ENCODE data around the gene METTL2B. TPM values are rescaled to one million over a fixed set of nuclear protein-coding genes. Genes with fewer than 3 reads are reported as not detected.

METTL2B gene
- total and polyA plus RNA-seq, 7 donors, result 9.6 to 23.2 (median 18.1) TPM

GRCh38 chr7:128442356-128442755 is 34.2 kb upstream of the METTL2B start:
- Histone ChIP-seq H3K4me3 (no peak overlapping the region), H3K27ac (no peak overlapping the region), H3K4me1 (no peaks in the 10 kb centered on the region), H3K9me3 (no peaks in the 10 kb centered on the region), H3K36me3 (no peaks in the 10 kb centered on the region), H3K27me3 (no peaks in the 10 kb centered on the region)
- TF ChIP-seq POLR2A (IDR thresholded peaks at IDR 0.05) (no peak), POLR2AphosphoS5 (IDR thresholded peaks at IDR 0.05) (no peak), CTCF (IDR thresholded peaks at IDR 0.05) (no peak), EP300 (IDR thresholded peaks at IDR 0.05) (no peak)
- WGBS, 2 donors, result 19 to 72% methylated on average over 3 of the region's 3 CpGs
- DNase-seq, result no peak
- intact Hi-C loops (cut with DNase I), result no loop called here

GRCh38 chr7:128443831-128444600 is 32.5 kb upstream of the METTL2B start:
- Histone ChIP-seq H3K4me3 (no peak overlapping the region), H3K9me3 (no peaks in the 10 kb centered on the region), H3K4me1 (no peaks in the 10 kb centered on the region), H3K27ac (no peak overlapping the region), H3K27me3 (no peaks in the 10 kb centered on the region), H3K36me3 (no peaks in the 10 kb centered on the region)
- intact Hi-C loops (cut with DNase I), result no loop called here
- WGBS, 2 donors, result 17 to 62% methylated on average over 7 of the region's 7 CpGs
- DNase-seq, result no peak
- TF ChIP-seq POLR2A (IDR thresholded peaks at IDR 0.05) (no peak), POLR2AphosphoS5 (IDR thresholded peaks at IDR 0.05) (no peak), CTCF (IDR thresholded peaks at IDR 0.05) (no peak), EP300 (IDR thresholded peaks at IDR 0.05) (no peak)

- intact Hi-C loops (cut with DNase I), result no loop called here
- no peaks in the 10 kb centered on the region for H3K27me3 ChIP-seq
- TF ChIP-seq CTCF (IDR thresholded peaks at IDR 0.05) (no peak), POLR2AphosphoS5 (IDR thresholded peaks at IDR 0.05) (no peak), POLR2A (IDR thresholded peaks at IDR 0.05) (no peak), EP300 (IDR thresholded peaks at IDR 0.05) (no peak)
- 81% methylated on average over 5 of the region's 5 CpGs for WGBS, 2 donors
- no peak overlapping the region for H3K27ac ChIP-seq
- no peaks in the 10 kb centered on the region for H3K4me1 ChIP-seq
- no peaks in the 10 kb centered on the region for H3K36me3 ChIP-seq
- no peak for DNase-seq
- no peaks in the 10 kb centered on the region for H3K9me3 ChIP-seq
- no peak overlapping the region for H3K4me3 ChIP-seq
These were observed 30.2 kb upstream of the METTL2B start for GRCh38 chr7:128446306-128446705.

GRCh38 chr7:128447941-128448564 is 28.5 kb upstream of the METTL2B start:
- TF ChIP-seq CTCF (IDR thresholded peaks at IDR 0.05) (no peak), EP300 (IDR thresholded peaks at IDR 0.05) (no peak), POLR2A (IDR thresholded peaks at IDR 0.05) (no peak), POLR2AphosphoS5 (IDR thresholded peaks at IDR 0.05) (no peak)
- Histone ChIP-seq H3K4me1 (no peaks in the 10 kb centered on the region), H3K9me3 (no peaks in the 10 kb centered on the region), H3K36me3 (no peaks in the 10 kb centered on the region), H3K27me3 (no peaks in the 10 kb centered on the region), H3K27ac (no peak overlapping the region), H3K4me3 (no peak overlapping the region)
- intact Hi-C loops (cut with DNase I), result no loop called here
- no peak for DNase-seq
- 71 to 72% methylated on average over 4 of the region's 4 CpGs for WGBS, 2 donors
